LNCaP clone FGC (cell line): ENCODE data around the gene ZNF677.
"Not testable (repeated sequence)": the region's sequence is repeated elsewhere in the genome, so short reads cannot be mapped to it uniquely, and the experiment has no call there.

ENCODE experiments used
- DNase-seq: peaks from one replicate; pipeline ENCODE4 v3.0.0-alpha.2; 2011; ENCODE audit warnings: low read depth
- H3K4me3 ChIP-seq: 2 replicates; pipeline ENCODE4 v1.5.1; 2011; ENCODE audit warnings: mild to moderate bottlenecking, low read depth, low read length, control low read depth
- CTCF ChIP-seq: IDR thresholded peaks from 2 replicates; pipeline ENCODE4 v1.5.1; 2012; ENCODE audit warnings: mild to moderate bottlenecking; ENCODE audit not compliant: control insufficient read depth, insufficient read depth; ENCODE audit errors: extremely low read depth

Gene ZNF677

GRCh38 chr19:53272044-53272443 lies 17.4 kb upstream of the ZNF677 start:
- no peak for DNase-seq
- TF ChIP-seq CTCF, result no peak
- H3K4me3 ChIP-seq, result no peak overlapping the region

GRCh38 chr19:53269861-53270260 lies 15.2 kb upstream of the ZNF677 start:
- H3K4me3 ChIP-seq, DNase-seq: not testable (repeated sequence)

GRCh38 chr19:53267623-53268022 lies 12.9 kb upstream of the ZNF677 start, which contains the start of gene VN1R4:
TSS of gene VN1R4 (minus strand) at chr19:53267723. CDS start at chr19:53267665, 58 bp downstream.
- DNase-seq, H3K4me3 ChIP-seq: not testable (repeated sequence)

- H3K4me3 ChIP-seq, DNase-seq: not testable (repeated sequence)
These were observed 3.2 kb upstream of the ZNF677 start, which contains the start of gene VN1R2 for GRCh38 chr19:53257715-53258342. TSS of gene VN1R2 (plus strand) at chr19:53258292. CDS start at chr19:53258376, 84 bp downstream.

- no peak for DNase-seq
These were observed 8.2 kb downstream of the ZNF677 start for GRCh38 chr19:53246498-53246897.

GRCh38 chr19:53237114-53237777 lies 17.4 kb downstream of the ZNF677 start:
- H3K4me3 ChIP-seq, result no peak overlapping the region
- no peak for DNase-seq
- TF ChIP-seq CTCF, result no peak

More at GRCh38 chr19:53246498-53246897, 8.2 kb downstream of the ZNF677 start:
- no peak for TF ChIP-seq CTCF
- H3K4me3 ChIP-seq, result no peak overlapping the region

- no peak for DNase-seq
- no peak for TF ChIP-seq CTCF
- no peak overlapping the region for H3K4me3 ChIP-seq
These were observed 30.1 kb downstream of the ZNF677 start for GRCh38 chr19:53224606-53225005.

GRCh38 chr19:53222716-53223115 lies 32.0 kb downstream of the ZNF677 start:
- not testable (repeated sequence) for DNase-seq, H3K4me3 ChIP-seq

- DNase-seq, result no peak
- TF ChIP-seq CTCF, result no peak
- no peak overlapping the region for H3K4me3 ChIP-seq
These were observed 41.9 kb downstream of the ZNF677 start for GRCh38 chr19:53212703-53213320.

- not testable (repeated sequence) for DNase-seq, H3K4me3 ChIP-seq
These were observed 43.1 kb downstream of the ZNF677 start for GRCh38 chr19:53211554-53211953.
